T-helper 2 cell treated with Interferon-gamma antibody and Interleukin-4, amounts not matched to agents 5 μg/mL and 100 μg/mL, for 36 hours (primary cell): ENCODE results near the gene SSC5D.

Experiments used
- DNase-seq: peaks from one replicate; pipeline ENCODE4 v3.0.0; 2021; ENCODE audit warnings: low spot score
- H3K27ac Mint-ChIP-seq: one replicate; pipeline ENCODE4 v1.8.0; 2021; ENCODE audit warnings: mild to moderate bottlenecking, mixed read lengths
- H3K27me3 Mint-ChIP-seq: one replicate; pipeline ENCODE4 v1.8.0; 2021; ENCODE audit warnings: low read depth, mixed read lengths
- H3K36me3 Mint-ChIP-seq: one replicate; pipeline ENCODE4 v1.8.0; 2021; ENCODE audit warnings: low read depth, mixed read lengths
- H3K4me1 Mint-ChIP-seq: one replicate; pipeline ENCODE4 v1.8.0; 2021; ENCODE audit warnings: low read depth, mixed read lengths
- H3K4me3 Mint-ChIP-seq: one replicate; pipeline ENCODE4 v1.8.0; 2022; ENCODE audit warnings: mild to moderate bottlenecking, moderate library complexity, mixed read lengths
- H3K9me3 Mint-ChIP-seq: one replicate; pipeline ENCODE4 v1.8.0; 2021; ENCODE audit warnings: mixed read lengths

The SSC5D gene

DNA sequence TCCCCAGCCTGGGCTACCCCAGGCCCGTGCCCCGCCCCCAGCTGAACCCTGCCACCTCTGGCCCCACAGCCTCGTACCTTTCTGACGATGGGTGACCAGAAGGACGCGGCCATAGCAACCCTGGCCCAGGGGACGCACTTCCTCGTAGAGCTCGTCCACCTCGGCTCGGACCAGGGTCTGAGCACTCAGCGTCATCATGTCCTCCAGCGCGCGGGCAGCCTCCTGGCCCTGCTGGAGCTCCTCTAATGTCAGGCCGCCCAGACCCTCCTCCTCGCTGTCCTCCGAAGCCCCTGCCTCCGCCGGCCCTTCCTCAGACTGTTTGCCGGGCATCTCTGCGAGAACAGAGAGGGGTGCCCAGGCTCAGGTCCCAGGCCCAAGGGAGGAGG lies 47.7 kb downstream of the SSC5D start:
- Mint-ChIP-seq H3K9me3 (no peaks in the 10 kb centered on the region), H3K4me1 (no peaks in the 10 kb centered on the region), H3K27me3 (no peaks in the 10 kb centered on the region), H3K4me3 (no peak overlapping the region), H3K27ac (no peak overlapping the region), H3K36me3 (no peaks in the 10 kb centered on the region)
- no peak for DNase-seq

DNA sequence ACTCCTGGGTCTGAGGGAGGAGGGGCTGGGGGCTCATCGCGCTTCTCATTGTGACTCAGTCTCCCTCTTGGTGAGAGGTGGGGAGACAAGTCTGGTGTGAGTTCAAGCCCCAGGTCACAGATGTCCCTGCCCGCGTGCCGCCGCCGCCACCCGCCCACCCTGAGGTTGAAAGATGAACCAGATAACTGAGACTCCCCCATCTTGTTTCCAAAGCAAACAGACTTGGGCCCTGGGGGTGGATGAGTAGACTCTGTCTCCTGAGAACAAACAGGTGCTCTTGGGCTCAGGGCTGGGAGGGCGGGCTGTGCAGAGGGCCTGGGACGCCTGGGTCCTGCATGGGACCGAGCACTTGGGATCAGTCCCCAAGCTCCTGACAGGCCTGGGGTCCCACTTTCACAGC lies 48.1 kb downstream of the SSC5D start:
- no peaks in the 10 kb centered on the region for H3K4me1 Mint-ChIP-seq
- H3K36me3 Mint-ChIP-seq, result no peaks in the 10 kb centered on the region
- no peaks in the 10 kb centered on the region for H3K27me3 Mint-ChIP-seq
- DNase-seq, result no peak
- no peak overlapping the region for H3K27ac Mint-ChIP-seq
- no peak overlapping the region for H3K4me3 Mint-ChIP-seq
- no peaks in the 10 kb centered on the region for H3K9me3 Mint-ChIP-seq

GRCh38 chr19:55536951-55537740 lies 48.9 kb downstream of the SSC5D start, which contains the start of gene SBK2:
TSS of gene SBK2 (minus strand) at chr19:55537133. CDS start at chr19:55536294, 839 bp downstream.
- no peaks in the 10 kb centered on the region for H3K9me3 Mint-ChIP-seq
- no peaks in the 10 kb centered on the region for H3K36me3 Mint-ChIP-seq
- no peak within 1 kb of the TSS for H3K4me3 Mint-ChIP-seq
- no peak for DNase-seq
- no peaks in the 10 kb centered on the region for H3K27me3 Mint-ChIP-seq
- no peaks in the 10 kb centered on the region for H3K4me1 Mint-ChIP-seq
- H3K27ac Mint-ChIP-seq, result no peak within 1 kb of the TSS

GRCh38 chr19:55537741-55538111 lies 49.5 kb downstream of the SSC5D start:
- H3K27me3 Mint-ChIP-seq, result no peaks in the 10 kb centered on the region
- no peaks in the 10 kb centered on the region for H3K9me3 Mint-ChIP-seq
- no peaks in the 10 kb centered on the region for H3K36me3 Mint-ChIP-seq
- no peak overlapping the region for H3K4me3 Mint-ChIP-seq
- no peak for DNase-seq
- H3K4me1 Mint-ChIP-seq, result no peaks in the 10 kb centered on the region
- H3K27ac Mint-ChIP-seq, result no peak overlapping the region

DNA sequence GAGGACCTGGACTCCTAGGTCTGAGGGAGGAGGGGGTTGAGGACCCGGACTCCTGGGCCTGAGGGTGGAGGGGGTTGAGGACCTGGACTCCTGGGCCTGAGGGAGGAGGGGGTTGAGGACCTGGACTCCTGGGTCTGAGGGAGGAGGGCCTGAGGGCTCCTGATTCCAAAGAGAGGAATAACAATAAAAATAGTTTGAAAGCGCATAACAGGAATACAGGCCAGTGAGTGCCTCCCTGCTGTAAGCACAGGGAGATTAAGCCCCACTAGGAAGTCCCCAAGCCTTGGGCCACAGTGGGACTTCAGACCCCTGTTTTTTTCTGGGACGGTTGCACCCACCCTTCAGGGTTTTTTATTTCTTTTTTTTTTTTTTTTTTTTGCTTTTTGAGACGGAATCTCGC lies 49.9 kb downstream of the SSC5D start:
- Mint-ChIP-seq H3K36me3 (no peaks in the 10 kb centered on the region), H3K9me3 (no peaks in the 10 kb centered on the region), H3K4me1 (no peaks in the 10 kb centered on the region), H3K27me3 (no peaks in the 10 kb centered on the region), H3K4me3 (no peak overlapping the region), H3K27ac (no peak overlapping the region)
- DNase-seq, result no peak

GRCh38 chr19:55539090-55539984 lies 51.1 kb downstream of the SSC5D start:
- Mint-ChIP-seq H3K27me3 (no peaks in the 10 kb centered on the region), H3K36me3 (no peaks in the 10 kb centered on the region), H3K4me1 (no peaks in the 10 kb centered on the region), H3K9me3 (no peaks in the 10 kb centered on the region), H3K4me3 (no peak overlapping the region), H3K27ac (no peak overlapping the region)
- DNase-seq, result no peak

GRCh38 chr19:55540619-55541018 lies 52.4 kb downstream of the SSC5D start:
- H3K27ac Mint-ChIP-seq, result no peak overlapping the region
- no peaks in the 10 kb centered on the region for H3K27me3 Mint-ChIP-seq
- no peaks in the 10 kb centered on the region for H3K4me1 Mint-ChIP-seq
- DNase-seq, result no peak
- H3K9me3 Mint-ChIP-seq, result no peaks in the 10 kb centered on the region
- no peaks in the 10 kb centered on the region for H3K36me3 Mint-ChIP-seq
- H3K4me3 Mint-ChIP-seq, result no peak overlapping the region

DNA sequence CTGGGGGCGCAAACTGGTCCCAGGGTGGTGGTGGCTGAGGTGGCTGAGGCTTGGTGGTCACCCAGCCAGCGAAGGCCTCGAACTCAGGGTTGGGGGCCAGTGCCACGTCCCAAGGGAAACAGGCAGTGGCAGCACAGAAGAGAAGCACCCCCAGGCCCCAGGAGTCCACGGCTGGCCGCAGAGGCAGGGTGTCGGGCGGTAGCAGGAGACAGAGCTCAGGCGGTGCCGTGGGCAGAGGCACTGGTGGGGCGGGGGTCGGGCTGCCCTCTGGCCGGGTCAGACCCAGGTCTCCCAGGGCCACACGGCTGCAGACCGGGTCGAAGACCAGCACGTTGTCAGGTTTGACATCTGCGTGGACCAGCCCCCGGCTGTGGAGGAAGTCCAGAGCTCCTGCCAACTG lies 52.9 kb downstream of the SSC5D start:
- no peak for DNase-seq
- no peak overlapping the region for H3K27ac Mint-ChIP-seq
- no peaks in the 10 kb centered on the region for H3K4me1 Mint-ChIP-seq
- no peak overlapping the region for H3K4me3 Mint-ChIP-seq
- H3K9me3 Mint-ChIP-seq, result no peaks in the 10 kb centered on the region
- no peaks in the 10 kb centered on the region for H3K36me3 Mint-ChIP-seq
- H3K27me3 Mint-ChIP-seq, result no peaks in the 10 kb centered on the region

- DNase-seq, result no peak
- Mint-ChIP-seq H3K9me3 (no peaks in the 10 kb centered on the region), H3K4me1 (no peaks in the 10 kb centered on the region), H3K4me3 (no peak overlapping the region), H3K27me3 (peaks cover 1% of the 10 kb centered on the region), H3K36me3 (no peaks in the 10 kb centered on the region), H3K27ac (no peak overlapping the region)
Measured at GRCh38 chr19:55542292-55542855, 54.1 kb downstream of the SSC5D start.

DNA sequence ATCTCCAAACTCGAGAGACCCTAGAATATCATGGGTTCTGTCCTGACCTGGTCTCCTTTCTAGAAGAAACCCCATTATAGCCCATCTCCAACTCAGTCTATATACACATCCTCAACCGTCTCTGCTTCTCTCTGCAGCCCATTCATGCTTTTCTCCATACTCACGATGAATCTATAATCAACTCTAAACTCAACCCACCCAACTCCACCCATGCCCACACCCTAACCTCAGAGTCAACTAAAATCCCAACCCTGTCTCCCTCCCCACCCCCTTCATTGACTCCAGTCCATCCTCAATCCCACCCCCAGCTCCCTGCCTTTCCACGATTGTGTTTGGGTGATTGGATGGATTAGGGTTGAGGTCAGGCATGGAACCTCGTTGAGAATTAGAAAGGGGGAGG lies 55.3 kb downstream of the SSC5D start:
- Mint-ChIP-seq H3K4me3 (no peak overlapping the region), H3K9me3 (no peaks in the 10 kb centered on the region), H3K27me3 (peaks cover 5% of the 10 kb centered on the region), H3K4me1 (no peaks in the 10 kb centered on the region), H3K36me3 (no peaks in the 10 kb centered on the region), H3K27ac (no peak overlapping the region)
- DNase-seq, result no peak

GRCh38 chr19:55544014-55544413 lies 55.8 kb downstream of the SSC5D start:
- Mint-ChIP-seq H3K27ac (no peak overlapping the region), H3K4me3 (no peak overlapping the region), H3K4me1 (no peaks in the 10 kb centered on the region), H3K9me3 (no peaks in the 10 kb centered on the region), H3K36me3 (no peaks in the 10 kb centered on the region), H3K27me3 (peaks cover 5% of the 10 kb centered on the region)
- no peak for DNase-seq

DNA sequence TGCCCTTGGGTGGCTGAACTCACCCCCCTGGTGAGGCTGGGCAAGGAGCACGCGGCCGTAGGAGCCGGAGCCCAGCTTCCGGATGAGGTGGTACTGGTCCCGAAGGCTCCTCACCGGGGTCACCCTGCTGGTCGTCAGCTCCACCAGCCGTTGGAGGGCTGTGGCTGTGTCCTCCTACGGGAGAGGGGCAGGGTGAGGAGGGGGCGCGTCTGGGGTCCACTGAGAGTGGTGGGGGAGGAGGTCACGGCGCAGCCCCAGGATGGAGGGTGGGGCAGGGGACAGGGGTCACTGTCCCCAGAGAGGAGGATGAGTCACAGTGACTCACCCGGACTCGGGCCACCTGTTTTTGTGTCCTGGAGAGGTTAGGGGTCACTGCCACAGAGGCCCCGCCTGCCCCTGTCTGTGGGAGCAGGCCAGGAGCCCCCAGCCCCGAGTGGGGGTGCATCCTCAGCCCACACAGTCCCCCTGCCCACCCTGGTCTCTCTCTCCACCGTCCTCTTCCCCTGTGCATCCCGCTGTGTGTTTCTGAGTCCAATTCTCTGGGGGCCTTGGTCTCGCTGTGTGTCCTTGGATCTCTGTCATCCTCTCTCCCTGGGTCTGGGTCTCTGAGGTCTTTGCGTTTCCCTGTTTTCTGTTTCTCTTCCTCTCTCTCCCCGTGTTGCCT lies 56.7 kb downstream of the SSC5D start:
- H3K36me3 Mint-ChIP-seq, result no peaks in the 10 kb centered on the region
- no peak overlapping the region for H3K4me3 Mint-ChIP-seq
- H3K9me3 Mint-ChIP-seq, result no peaks in the 10 kb centered on the region
- no peaks in the 10 kb centered on the region for H3K4me1 Mint-ChIP-seq
- peaks cover 5% of the 10 kb centered on the region for H3K27me3 Mint-ChIP-seq
- no peak for DNase-seq
- H3K27ac Mint-ChIP-seq, result no peak overlapping the region

- Mint-ChIP-seq H3K4me1 (no peaks in the 10 kb centered on the region), H3K36me3 (no peaks in the 10 kb centered on the region), H3K27ac (no peak within 1 kb of the TSS), H3K4me3 (no peak within 1 kb of the TSS), H3K27me3 (peaks cover 5% of the 10 kb centered on the region), H3K9me3 (no peaks in the 10 kb centered on the region)
- DNase-seq, result no peak
Measured at GRCh38 chr19:55545443-55545842, 57.2 kb downstream of the SSC5D start, which contains the start of gene SBK3. TSS of gene SBK3 (minus strand) at chr19:55545543. CDS start at chr19:55545543, 0 bp downstream.

DNA sequence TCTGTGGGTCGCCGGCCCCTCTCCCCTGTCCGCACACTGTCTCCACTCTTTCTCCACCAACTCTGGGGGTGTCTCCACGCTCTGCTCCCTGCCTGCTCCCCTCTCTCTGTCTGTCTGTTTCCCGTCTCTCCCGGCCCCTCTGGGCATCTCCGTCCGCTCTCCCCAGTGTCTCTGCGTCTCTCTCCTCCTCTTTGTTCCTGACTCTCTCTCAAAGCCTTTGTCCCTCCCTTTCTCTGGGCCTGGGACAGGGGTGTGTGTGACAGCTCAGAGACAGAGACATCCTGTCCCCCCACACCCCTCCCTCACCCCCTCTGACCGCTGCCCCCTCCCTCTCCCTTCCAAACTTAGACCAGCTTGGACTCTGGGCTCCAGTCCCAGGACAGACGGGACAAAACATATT lies 57.8 kb downstream of the SSC5D start:
- Mint-ChIP-seq H3K27ac (no peak overlapping the region), H3K9me3 (no peaks in the 10 kb centered on the region), H3K27me3 (peaks cover 5% of the 10 kb centered on the region), H3K36me3 (no peaks in the 10 kb centered on the region), H3K4me1 (no peaks in the 10 kb centered on the region), H3K4me3 (no peak overlapping the region)
- no peak for DNase-seq
